ENCODE data around the gene SNAPC5.

The SNAPC5 gene

GRCh38 chr15:66454143-66454542 is 43.4 kb downstream of the SNAPC5 start:
- DNase-seq: no peak

GRCh38 chr15:66452971-66453580 is 44.5 kb downstream of the SNAPC5 start:
- DNase-seq: no peak

GRCh38 chr15:66452420-66452819 is 45.1 kb downstream of the SNAPC5 start:
- no peak for DNase-seq
